A549 (cell line): ENCODE results near the gene DNAJB7. TPM values are rescaled to one million over a fixed set of nuclear protein-coding genes. Genes with fewer than 3 reads are reported as not detected.

Source experiments
- ATAC-seq, 2 experiments: fragments of 200-7000 bp in 1 of 2; fragments of >200 bp in 1 of 2; cut with Nextera tagmentation in 1 of 2; cut with Tn5 transposase in 1 of 2; 3 replicates each; pipeline versions ENCODE4 v1.8.0 to v1.9.1; 2018 to 2020; ENCODE audit warnings: mild to moderate bottlenecking in 1 of 2, moderate library complexity in 1 of 2
- CTCF ChIA-PET: fragments of 300-600 bp; sonication (Branson Sonifier 250); formaldehyde crosslinking; extraction: SDS; loops from one replicate; lab custom pipeline; 2021; ENCODE audit warnings: antibody characterized with exemption, inconsistent platforms; lab: Yijun Ruan, JAX
- POLR2A ChIA-PET: fragments of 350-600 bp; formaldehyde crosslinking; extraction: SDS; loops from one replicate; lab custom pipeline; 2021; ENCODE audit warnings: antibody characterized with exemption, inconsistent platforms; lab: Yijun Ruan, JAX
- DNase-seq, 2 experiments: peaks; one replicate each; pipeline versions ENCODE4 v3.0.0 to v3.0.0-alpha.2; 2011 to 2016; ENCODE audit warnings: low read depth in 1 of 2, low spot score in 1 of 2
- FAIRE-seq: peaks from 2 replicates; lab custom pipeline; 2011; peaks lifted over from hg19 to GRCh38; lab: Jason Lieb, UNC
- H3K27ac ChIP-seq, 2 experiments: fragments of >200 bp; sonication (Bioruptor Twin); formaldehyde crosslinking; 3 replicates each; pipeline ENCODE4 v1.5.1; 2016 to 2017
- H3K4me1 ChIP-seq: fragments of >200 bp; sonication (Bioruptor Twin); formaldehyde crosslinking; 3 replicates; pipeline ENCODE4 v1.6.1; 2016
- H3K4me2 ChIP-seq: fragments of >200 bp; sonication (Bioruptor Twin); formaldehyde crosslinking; 3 replicates; pipeline ENCODE4 v1.6.1; 2016
- H3K4me3 ChIP-seq: fragments of >200 bp; sonication (Bioruptor Twin); formaldehyde crosslinking; 3 replicates; pipeline ENCODE4 v1.5.1; 2016
- H3K9me3 ChIP-seq: fragments of >200 bp; sonication (Bioruptor Twin); formaldehyde crosslinking; 3 replicates; pipeline ENCODE4 v1.6.1; 2016
- BHLHE40 ChIP-seq: IDR thresholded peaks from 2 replicates; pipeline ENCODE4 v1.6.1; 2012; ENCODE audit warnings: low read depth, low read length, inconsistent platforms
- CBX2 ChIP-seq: fragments of 200-600 bp; sonication (generic); IDR thresholded peaks from 2 replicates; pipeline ENCODE4 v1.6.1; 2016; ENCODE audit warnings: low read depth, mild to moderate bottlenecking, borderline replicate concordance
- EHF ChIP-seq: fragments of 250-450 bp; sonication (Bioruptor Pico); IDR thresholded peaks from 2 replicates; pipeline ENCODE4 v1.5.0; 2020; ENCODE audit warnings: mild to moderate bottlenecking
- EP300 ChIP-seq, 2 experiments: fragments of >200 bp; sonication (Bioruptor Twin); formaldehyde crosslinking; IDR thresholded peaks; 2 replicates in 1 of 2; 3 replicates in 1 of 2; pipeline ENCODE4 v1.6.1; 2016 to 2017
- HEYL ChIP-seq: fragments of 250-450 bp; sonication (Bioruptor Pico); IDR thresholded peaks from 2 replicates; pipeline ENCODE4 v1.8.0; 2021; ENCODE audit warnings: mild to moderate bottlenecking, moderate library complexity
- HOXB13 ChIP-seq: fragments of 250-450 bp; sonication (Bioruptor Pico); IDR thresholded peaks from 2 replicates; pipeline ENCODE4 v1.5.0; 2020; ENCODE audit warnings: low read depth, mild to moderate bottlenecking, moderate library complexity
- HOXB5 ChIP-seq: fragments of 250-450 bp; sonication (Bioruptor Pico); IDR thresholded peaks from 2 replicates; pipeline ENCODE4 v1.5.0; 2020; ENCODE audit warnings: mild to moderate bottlenecking, moderate library complexity
- KDM5A ChIP-seq: fragments of 200-600 bp; sonication (generic); IDR thresholded peaks from 2 replicates; pipeline ENCODE4 v1.6.1; 2016; ENCODE audit warnings: antibody characterized with exemption, mild to moderate bottlenecking
- MAFK ChIP-seq: fragments of 450-650 bp; IDR thresholded peaks from 2 replicates; pipeline ENCODE4 v1.6.1; 2014; ENCODE audit not compliant: partially characterized antibody
- PHF8 ChIP-seq: fragments of 200-600 bp; sonication (generic); IDR thresholded peaks from 2 replicates; pipeline ENCODE4 v1.6.1; 2016; ENCODE audit warnings: low read depth, mild to moderate bottlenecking, antibody characterized with exemption, moderate library complexity, borderline replicate concordance
- RFX5 ChIP-seq: fragments of 450-650 bp; IDR thresholded peaks from 2 replicates; pipeline ENCODE4 v1.7.1; 2014; ENCODE audit warnings: antibody characterized with exemption, mild to moderate bottlenecking, moderate library complexity
- RNF2 ChIP-seq: fragments of 200-600 bp; sonication (generic); IDR thresholded peaks from 2 replicates; pipeline ENCODE4 v1.6.1; 2016; ENCODE audit warnings: low read depth, mild to moderate bottlenecking, antibody characterized with exemption, moderate library complexity, borderline replicate concordance
- SREBF2 ChIP-seq: fragments of 450-650 bp; IDR thresholded peaks from 2 replicates; pipeline ENCODE4 v1.6.1; 2014; ENCODE audit warnings: mild to moderate bottlenecking, moderate library complexity
- WGBS: methylation state at CpG from one replicate; pipeline ENCODE4 v1.1.6; 2017; ENCODE audit errors: missing lambda C conversion rate; 5-methylcytosine and 5-hydroxymethylcytosine counted together
- polyA plus RNA-seq, 4 experiments: library from polyadenylated mRNA; depleted of rRNA in 3 of 4; stranded (reverse); fragments of >200 nt; fragmentation: RNase III in 1 of 4; extraction: RNeasy Plus Mini Kit Qiagen cat#74134 plus additional on column Dnase treatment in 1 of 4; gene quantifications; 2 replicates in 3 of 4; 3 replicates in 1 of 4; pipeline ENCODE4 v1.2.3, GENCODE V29; 2011 to 2017
- TF ChIP-seq, protein P1 (sequence below): fragments of >200 bp; sonication (Bioruptor Twin); formaldehyde crosslinking; IDR thresholded peaks from 2 replicates; pipeline ENCODE4 v1.6.1; 2016
- TF ChIP-seq, protein P2 (sequence below): fragments of >200 bp; sonication (Bioruptor Twin); formaldehyde crosslinking; IDR thresholded peaks from 3 replicates; pipeline ENCODE4 v1.6.1; 2016
- TF ChIP-seq, protein P3 (sequence below): fragments of 250-450 bp; sonication (Bioruptor Pico); IDR thresholded peaks from 2 replicates; pipeline ENCODE4 v1.5.0; 2020; ENCODE audit warnings: low read depth, mild to moderate bottlenecking, moderate library complexity
- TF ChIP-seq, protein P4 (sequence below): fragments of >200 bp; sonication (Bioruptor Twin); formaldehyde crosslinking; IDR thresholded peaks from 3 replicates; pipeline ENCODE4 v1.5.1; 2016
- TF ChIP-seq, protein P5 (sequence below): IDR thresholded peaks from 2 replicates; pipeline ENCODE4 v1.6.1; 2012; ENCODE audit warnings: low read depth, borderline replicate concordance
- TF ChIP-seq, protein P6 (sequence below): IDR thresholded peaks from 2 replicates; pipeline ENCODE4 v1.6.1; 2012

DNAJB7 gene
- polyA plus RNA-seq, 2 of the 4 experiments (the other 2 are of a cell fraction), result not detected

DNA sequence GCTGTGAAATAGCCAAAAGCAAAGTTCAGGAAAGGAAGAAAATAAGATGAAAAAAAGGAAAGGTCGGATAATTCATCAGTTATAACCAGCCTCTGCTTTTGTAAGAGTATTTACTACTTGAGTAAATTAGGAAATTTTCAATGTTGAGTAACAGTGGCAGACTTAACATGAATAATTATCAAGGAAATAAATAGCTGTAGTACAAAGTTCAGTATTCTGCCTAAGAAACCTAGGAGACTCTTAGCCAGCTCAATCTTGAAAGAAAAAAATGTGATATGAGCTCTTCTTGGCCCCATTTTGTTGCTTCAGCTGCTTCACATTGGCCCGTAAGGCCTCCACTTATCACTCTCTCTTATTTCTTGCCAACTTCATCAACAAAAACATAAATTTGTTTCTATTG is 17.0 kb upstream of the DNAJB7 start:
- FAIRE-seq (no peak), ATAC-seq (no peak), DNase-seq (no peak)
- H3K4me1 ChIP-seq, result no peaks in the 10 kb centered on the region
- 91% methylated on average over 2 of the region's 2 CpGs for WGBS
- ChIA-PET POLR2A (no interaction called here), CTCF (no interaction called here)
- H3K4me2 ChIP-seq, result no peak overlapping the region
- no peak overlapping the region for H3K4me3 ChIP-seq
- no peak for TF ChIP-seq HOXB5 (CRISPR knock-in tag)
- TF ChIP-seq, protein P1, sequence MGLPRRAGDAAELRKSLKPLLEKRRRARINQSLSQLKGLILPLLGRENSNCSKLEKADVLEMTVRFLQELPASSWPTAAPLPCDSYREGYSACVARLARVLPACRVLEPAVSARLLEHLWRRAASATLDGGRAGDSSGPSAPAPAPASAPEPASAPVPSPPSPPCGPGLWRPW, result no peak
- TF ChIP-seq HEYL, result no peak
- TF ChIP-seq, protein P2, sequence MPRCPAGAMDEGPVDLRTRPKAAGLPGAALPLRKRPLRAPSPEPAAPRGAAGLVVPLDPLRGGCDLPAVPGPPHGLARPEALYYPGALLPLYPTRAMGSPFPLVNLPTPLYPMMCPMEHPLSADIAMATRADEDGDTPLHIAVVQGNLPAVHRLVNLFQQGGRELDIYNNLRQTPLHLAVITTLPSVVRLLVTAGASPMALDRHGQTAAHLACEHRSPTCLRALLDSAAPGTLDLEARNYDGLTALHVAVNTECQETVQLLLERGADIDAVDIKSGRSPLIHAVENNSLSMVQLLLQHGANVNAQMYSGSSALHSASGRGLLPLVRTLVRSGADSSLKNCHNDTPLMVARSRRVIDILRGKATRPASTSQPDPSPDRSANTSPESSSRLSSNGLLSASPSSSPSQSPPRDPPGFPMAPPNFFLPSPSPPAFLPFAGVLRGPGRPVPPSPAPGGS, result no peak
- TF ChIP-seq, protein P3, sequence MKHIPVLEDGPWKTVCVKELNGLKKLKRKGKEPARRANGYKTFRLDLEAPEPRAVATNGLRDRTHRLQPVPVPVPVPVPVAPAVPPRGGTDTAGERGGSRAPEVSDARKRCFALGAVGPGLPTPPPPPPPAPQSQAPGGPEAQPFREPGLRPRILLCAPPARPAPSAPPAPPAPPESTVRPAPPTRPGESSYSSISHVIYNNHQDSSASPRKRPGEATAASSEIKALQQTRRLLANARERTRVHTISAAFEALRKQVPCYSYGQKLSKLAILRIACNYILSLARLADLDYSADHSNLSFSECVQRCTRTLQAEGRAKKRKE (CRISPR knock-in tag), result no peak
- TF ChIP-seq CBX2, result no peak
- TF ChIP-seq, protein P4, sequence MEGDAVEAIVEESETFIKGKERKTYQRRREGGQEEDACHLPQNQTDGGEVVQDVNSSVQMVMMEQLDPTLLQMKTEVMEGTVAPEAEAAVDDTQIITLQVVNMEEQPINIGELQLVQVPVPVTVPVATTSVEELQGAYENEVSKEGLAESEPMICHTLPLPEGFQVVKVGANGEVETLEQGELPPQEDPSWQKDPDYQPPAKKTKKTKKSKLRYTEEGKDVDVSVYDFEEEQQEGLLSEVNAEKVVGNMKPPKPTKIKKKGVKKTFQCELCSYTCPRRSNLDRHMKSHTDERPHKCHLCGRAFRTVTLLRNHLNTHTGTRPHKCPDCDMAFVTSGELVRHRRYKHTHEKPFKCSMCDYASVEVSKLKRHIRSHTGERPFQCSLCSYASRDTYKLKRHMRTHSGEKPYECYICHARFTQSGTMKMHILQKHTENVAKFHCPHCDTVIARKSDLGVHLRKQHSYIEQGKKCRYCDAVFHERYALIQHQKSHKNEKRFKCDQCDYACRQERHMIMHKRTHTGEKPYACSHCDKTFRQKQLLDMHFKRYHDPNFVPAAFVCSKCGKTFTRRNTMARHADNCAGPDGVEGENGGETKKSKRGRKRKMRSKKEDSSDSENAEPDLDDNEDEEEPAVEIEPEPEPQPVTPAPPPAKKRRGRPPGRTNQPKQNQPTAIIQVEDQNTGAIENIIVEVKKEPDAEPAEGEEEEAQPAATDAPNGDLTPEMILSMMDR, result no peak
- TF ChIP-seq, protein P5, sequence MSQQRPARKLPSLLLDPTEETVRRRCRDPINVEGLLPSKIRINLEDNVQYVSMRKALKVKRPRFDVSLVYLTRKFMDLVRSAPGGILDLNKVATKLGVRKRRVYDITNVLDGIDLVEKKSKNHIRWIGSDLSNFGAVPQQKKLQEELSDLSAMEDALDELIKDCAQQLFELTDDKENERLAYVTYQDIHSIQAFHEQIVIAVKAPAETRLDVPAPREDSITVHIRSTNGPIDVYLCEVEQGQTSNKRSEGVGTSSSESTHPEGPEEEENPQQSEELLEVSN, result no peak
- H3K9me3 ChIP-seq, result no peaks in the 10 kb centered on the region
- H3K27ac ChIP-seq, result no peak overlapping the region

DNA sequence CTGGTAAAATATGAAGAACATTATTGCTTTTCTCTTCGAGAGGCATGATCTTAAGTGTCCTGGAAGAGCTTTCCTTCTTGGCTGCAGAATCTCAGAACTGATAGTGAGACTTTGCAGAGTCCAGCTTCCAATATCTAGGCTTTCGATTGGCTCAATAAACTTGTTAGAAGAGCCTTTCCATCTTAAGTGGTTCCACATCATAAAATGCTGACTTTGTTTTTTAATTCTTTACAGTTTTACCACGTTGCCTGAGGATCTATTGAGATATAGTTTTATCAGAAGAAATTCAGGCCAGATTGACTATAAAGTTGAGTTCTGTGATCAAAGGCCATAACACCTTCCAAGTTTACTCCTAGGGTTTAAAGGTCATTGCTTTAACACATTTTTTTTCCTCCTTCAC is 15.6 kb upstream of the DNAJB7 start:
- WGBS, result 93% methylated on average over 3 of the region's 3 CpGs
- DNase-seq (no peak), FAIRE-seq (no peak), ATAC-seq (no peak)
- TF ChIP-seq HOXB13, result no peak
- TF ChIP-seq MAFK, result peak; percentile 76
- no peaks in the 10 kb centered on the region for H3K4me1 ChIP-seq
- H3K9me3 ChIP-seq, result no peaks in the 10 kb centered on the region
- no peak overlapping the region for H3K4me3 ChIP-seq
- H3K4me2 ChIP-seq, result no peak overlapping the region
- H3K27ac ChIP-seq, result no peak overlapping the region
- POLR2A ChIA-PET, result no interaction called here
- CTCF ChIA-PET, result no interaction called here

DNA sequence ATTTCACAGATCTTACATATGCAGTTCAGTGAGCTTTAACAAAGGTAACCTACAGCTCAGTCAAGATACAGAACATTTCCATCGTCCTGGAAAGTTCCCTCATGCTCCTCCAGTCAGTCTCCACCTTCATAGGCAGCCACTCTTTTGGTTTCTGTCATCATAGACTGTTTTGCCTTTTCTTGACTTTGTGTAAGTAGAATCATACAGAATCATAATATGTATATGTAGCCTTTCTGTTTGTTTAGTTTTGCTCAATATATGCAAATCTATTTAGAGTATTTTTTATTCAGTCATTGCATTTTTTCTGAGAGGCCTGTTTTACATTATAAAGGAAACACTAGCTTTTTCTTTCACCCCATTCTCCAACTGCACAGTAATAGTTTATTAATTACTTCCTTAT is 15.0 kb upstream of the DNAJB7 start:
- Histone ChIP-seq H3K9me3 (no peaks in the 10 kb centered on the region), H3K27ac (no peak overlapping the region), H3K4me3 (no peak overlapping the region), H3K4me2 (no peak overlapping the region), H3K4me1 (no peaks in the 10 kb centered on the region)
- CTCF ChIA-PET, result interaction anchor here (0.6 kb wide), 1 partner anchor 39 kb away, joined by 3 read pairs; no protein-coding TSS in a partner anchor
- no peak for ATAC-seq
- POLR2A ChIA-PET, result interaction anchor here (0.7 kb wide), 1 partner anchor 20 kb away, joined by 3 read pairs; the partner anchor contains the start of genes ST13 and XPNPEP3
- TF ChIP-seq CBX2 (no peak), EP300 (IDR thresholded peaks at IDR 0.05) (no peak), EHF (CRISPR knock-in tag) (no peak), PHF8 (no peak), SREBF2 (no peak), RFX5 (no peak), BHLHE40 (no peak), RNF2 (no peak), KDM5A (no peak)
- TF ChIP-seq, protein P1, result no peak
- TF ChIP-seq, protein P2, result no peak
- TF ChIP-seq, protein P6, sequence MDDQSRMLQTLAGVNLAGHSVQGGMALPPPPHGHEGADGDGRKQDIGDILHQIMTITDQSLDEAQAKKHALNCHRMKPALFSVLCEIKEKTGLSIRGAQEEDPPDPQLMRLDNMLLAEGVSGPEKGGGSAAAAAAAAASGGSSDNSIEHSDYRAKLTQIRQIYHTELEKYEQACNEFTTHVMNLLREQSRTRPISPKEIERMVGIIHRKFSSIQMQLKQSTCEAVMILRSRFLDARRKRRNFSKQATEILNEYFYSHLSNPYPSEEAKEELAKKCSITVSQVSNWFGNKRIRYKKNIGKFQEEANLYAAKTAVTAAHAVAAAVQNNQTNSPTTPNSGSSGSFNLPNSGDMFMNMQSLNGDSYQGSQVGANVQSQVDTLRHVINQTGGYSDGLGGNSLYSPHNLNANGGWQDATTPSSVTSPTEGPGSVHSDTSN, result no peak
- TF ChIP-seq, protein P4, result no peak
- WGBS, result 77% methylated on average over 1 of the region's 1 CpG
- no peak for DNase-seq
- FAIRE-seq, result no peak
